ENCODE data around the gene NOL7. TPM values are rescaled to one million over a fixed set of nuclear protein-coding genes. Genes with fewer than 3 reads are reported as not detected.

NOL7 gene
- total RNA-seq, 1 experiment from 2014 or later, result 44.5 TPM

GRCh38 chr6:13597073-13597472 is 18.1 kb upstream of the NOL7 start:
- no peak overlapping the region for H3K27ac Mint-ChIP-seq (ENCODE audit: unreplicated experiment)
- peaks cover 12% of the 10 kb centered on the region for H3K36me3 Mint-ChIP-seq (ENCODE audit: insufficient read depth, unreplicated experiment)
- DNase-seq, result no peak
- H3K4me3 Mint-ChIP-seq (ENCODE audit: low read depth, unreplicated experiment), result no peak overlapping the region
- CTCF ChIA-PET, result no interaction called here
- no peaks in the 10 kb centered on the region for H3K9me3 Mint-ChIP-seq (ENCODE audit: low read depth, unreplicated experiment)
- no peaks in the 10 kb centered on the region for H3K27me3 Mint-ChIP-seq (ENCODE audit: unreplicated experiment)
- H3K4me1 Mint-ChIP-seq (ENCODE audit: low read depth, unreplicated experiment), result no peaks in the 10 kb centered on the region
- intact Hi-C loops (cut with micrococcal nuclease; ENCODE audit: unreplicated experiment), result no loop called here
- BruUV-seq (replicated peaks), result no TSS peak
- TF ChIP-seq CTCF (IDR thresholded peaks at IDR 0.05; ENCODE audit: unreplicated experiment), result no peak

- H3K4me1 Mint-ChIP-seq (ENCODE audit: low read depth, unreplicated experiment), result no peaks in the 10 kb centered on the region
- H3K36me3 Mint-ChIP-seq (ENCODE audit: insufficient read depth, unreplicated experiment), result peaks cover 12% of the 10 kb centered on the region
- no peaks in the 10 kb centered on the region for H3K27me3 Mint-ChIP-seq (ENCODE audit: unreplicated experiment)
- no peak for TF ChIP-seq CTCF (IDR thresholded peaks at IDR 0.05; ENCODE audit: unreplicated experiment)
- no peaks in the 10 kb centered on the region for H3K9me3 Mint-ChIP-seq (ENCODE audit: low read depth, unreplicated experiment)
- no peak overlapping the region for H3K27ac Mint-ChIP-seq (ENCODE audit: unreplicated experiment)
- intact Hi-C loops (cut with micrococcal nuclease; ENCODE audit: unreplicated experiment), result no loop called here
- DNase-seq, result no peak
- CTCF ChIA-PET, result no interaction called here
- no TSS peak for BruUV-seq (replicated peaks)
- H3K4me3 Mint-ChIP-seq (ENCODE audit: low read depth, unreplicated experiment), result no peak overlapping the region
Measured at GRCh38 chr6:13600036-13600435, 15.1 kb upstream of the NOL7 start.

- Mint-ChIP-seq H3K27ac (ENCODE audit: unreplicated experiment) (no peak overlapping the region), H3K27me3 (ENCODE audit: unreplicated experiment) (no peaks in the 10 kb centered on the region), H3K9me3 (ENCODE audit: low read depth, unreplicated experiment) (no peaks in the 10 kb centered on the region), H3K4me1 (ENCODE audit: low read depth, unreplicated experiment) (no peaks in the 10 kb centered on the region), H3K4me3 (ENCODE audit: low read depth, unreplicated experiment) (no peak overlapping the region), H3K36me3 (ENCODE audit: insufficient read depth, unreplicated experiment) (peaks cover 11% of the 10 kb centered on the region)
- DNase-seq, result no peak
- CTCF ChIA-PET, result no interaction called here
- no TSS peak for BruUV-seq (replicated peaks)
- intact Hi-C loops (cut with micrococcal nuclease; ENCODE audit: unreplicated experiment), result no loop called here
- TF ChIP-seq CTCF (IDR thresholded peaks at IDR 0.05; ENCODE audit: unreplicated experiment), result no peak
Measured at GRCh38 chr6:13604135-13604534, 11.0 kb upstream of the NOL7 start.

GRCh38 chr6:13604546-13605416 is 10.4 kb upstream of the NOL7 start:
- no TSS peak for BruUV-seq (replicated peaks)
- no peaks in the 10 kb centered on the region for H3K27me3 Mint-ChIP-seq (ENCODE audit: unreplicated experiment)
- CTCF ChIA-PET, result no interaction called here
- no peak for DNase-seq
- peaks cover 11% of the 10 kb centered on the region for H3K36me3 Mint-ChIP-seq (ENCODE audit: insufficient read depth, unreplicated experiment)
- H3K9me3 Mint-ChIP-seq (ENCODE audit: low read depth, unreplicated experiment), result no peaks in the 10 kb centered on the region
- H3K27ac Mint-ChIP-seq (ENCODE audit: unreplicated experiment), result no peak overlapping the region
- H3K4me3 Mint-ChIP-seq (ENCODE audit: low read depth, unreplicated experiment), result no peak overlapping the region
- no peaks in the 10 kb centered on the region for H3K4me1 Mint-ChIP-seq (ENCODE audit: low read depth, unreplicated experiment)
- TF ChIP-seq CTCF (IDR thresholded peaks at IDR 0.05; ENCODE audit: unreplicated experiment), result no peak
- intact Hi-C loops (cut with micrococcal nuclease; ENCODE audit: unreplicated experiment), result no loop called here
